WTC11 (cell line): ENCODE measurements around the gene PITPNC1. TPM values are rescaled to one million over a fixed set of nuclear protein-coding genes. Genes with fewer than 3 reads are reported as not detected.
"Not testable (repeated sequence)": the region's sequence is repeated elsewhere in the genome, so short reads cannot be mapped to it uniquely, and the experiment has no call there.

Experiments
- ATAC-seq: fragments of 200-7000 bp; cut with Tn5 transposase; 2 replicates; pipeline ENCODE4 v1.10.0; 2021; ENCODE audit warnings: mild to moderate bottlenecking, moderate library complexity
- CTCF ChIA-PET: fragments of 300-600 bp; sonication (Branson Sonifier 250); formaldehyde crosslinking; loops from one replicate; lab custom pipeline; 2021; ENCODE audit warnings: antibody characterized with exemption; lab: Charles Lee
- POLR2A ChIA-PET: fragments of 350-600 bp; sonication (Branson Sonifier 250); formaldehyde crosslinking; loops from one replicate; lab custom pipeline; 2021; ENCODE audit warnings: antibody characterized with exemption; lab: Charles Lee
- DNase-seq: peaks from one replicate; pipeline ENCODE4 v3.0.0; 2021; ENCODE audit warnings: low spot score
- H3K27ac Mint-ChIP-seq: 2 replicates; pipeline ENCODE4 v1.8.0; 2021; ENCODE audit warnings: mixed read lengths
- H3K27me3 Mint-ChIP-seq: 2 replicates; pipeline ENCODE4 v1.8.0; 2021; ENCODE audit warnings: low read depth, mild to moderate bottlenecking, moderate library complexity, mixed read lengths
- H3K36me3 Mint-ChIP-seq: 2 replicates; pipeline ENCODE4 v1.8.0; 2021; ENCODE audit warnings: mixed read lengths
- H3K4me1 Mint-ChIP-seq: 2 replicates; pipeline ENCODE4 v1.8.0; 2022; ENCODE audit warnings: mixed read lengths
- H3K4me3 Mint-ChIP-seq: 2 replicates; pipeline ENCODE4 v1.8.0; 2021; ENCODE audit warnings: mild to moderate bottlenecking, moderate library complexity, mixed read lengths
- H3K9me3 Mint-ChIP-seq: 2 replicates; pipeline ENCODE4 v1.8.0; 2021; ENCODE audit warnings: mixed read lengths
- CREM ChIP-seq: sonication (generic); formaldehyde crosslinking; IDR thresholded peaks from 2 replicates; pipeline ENCODE4 v1.8.1; 2022; ENCODE audit warnings: mild to moderate bottlenecking, missing genetic modification reagents, moderate library complexity
- CTCF ChIP-seq: fragments of 200-600 bp; IDR thresholded peaks from 2 replicates; pipeline ENCODE4 v1.8.0; 2022; ENCODE audit warnings: antibody characterized with exemption
- E2F1 ChIP-seq: sonication (generic); formaldehyde crosslinking; IDR thresholded peaks from 2 replicates; pipeline ENCODE4 v1.8.0; 2022; ENCODE audit warnings: mild to moderate bottlenecking, missing genetic modification reagents
- ELF4 ChIP-seq: sonication (generic); formaldehyde crosslinking; IDR thresholded peaks from 2 replicates; pipeline ENCODE4 v1.8.1; 2022; ENCODE audit warnings: low read depth, mild to moderate bottlenecking, moderate library complexity, missing genetic modification reagents
- ETV6 ChIP-seq: sonication (generic); formaldehyde crosslinking; IDR thresholded peaks from 2 replicates; pipeline ENCODE4 v1.8.1; 2022; ENCODE audit warnings: mild to moderate bottlenecking, missing genetic modification reagents
- FOXJ3 ChIP-seq: sonication (generic); formaldehyde crosslinking; IDR thresholded peaks from 2 replicates; pipeline ENCODE4 v1.9.0; 2021; ENCODE audit warnings: missing genetic modification reagents, mild to moderate bottlenecking, borderline replicate concordance
- IRF1 ChIP-seq: sonication (generic); formaldehyde crosslinking; IDR thresholded peaks from 2 replicates; pipeline ENCODE4 v1.8.0; 2023; ENCODE audit warnings: missing genetic modification reagents
- JUN ChIP-seq: sonication (generic); formaldehyde crosslinking; IDR thresholded peaks from 2 replicates; pipeline ENCODE4 v1.8.0; 2023; ENCODE audit warnings: mild to moderate bottlenecking, missing genetic modification reagents
- KAT7 ChIP-seq: sonication (generic); formaldehyde crosslinking; IDR thresholded peaks from 2 replicates; pipeline ENCODE4 v1.8.1; 2023; ENCODE audit warnings: missing genetic modification reagents, mild to moderate bottlenecking, borderline replicate concordance
- NFYB ChIP-seq: sonication (generic); formaldehyde crosslinking; conservative IDR thresholded peaks from 2 replicates; pipeline ENCODE4 v1.8.0; 2022; ENCODE audit warnings: low read depth, missing genetic modification reagents
- ZBTB21 ChIP-seq: sonication (generic); formaldehyde crosslinking; IDR thresholded peaks from 2 replicates; pipeline ENCODE4 v1.8.1; 2023; ENCODE audit warnings: mild to moderate bottlenecking, missing genetic modification reagents, borderline replicate concordance
- ZNF138 ChIP-seq: sonication (generic); formaldehyde crosslinking; conservative IDR thresholded peaks from 2 replicates; pipeline ENCODE4 v1.8.1; 2022; ENCODE audit warnings: mild to moderate bottlenecking, moderate library complexity, missing genetic modification reagents
- ZNF232 ChIP-seq: sonication (generic); formaldehyde crosslinking; IDR thresholded peaks from 2 replicates; pipeline ENCODE4 v1.8.0; 2022; ENCODE audit warnings: mild to moderate bottlenecking, missing genetic modification reagents
- total RNA-seq: library from RNA; stranded (reverse); gene quantifications from 3 replicates; pipeline ENCODE4 v1.2.3, GENCODE V29; 2021

PITPNC1 gene
- total RNA-seq, 1 experiment from 2014 or later: 39.8 TPM

GRCh38 chr17:67385122-67385988, 8.3 kb downstream of the PITPNC1 start:
- TF ChIP-seq KAT7: no peak
- TF ChIP-seq CREM (CRISPR knock-in tag): no peak
- no peak for TF ChIP-seq E2F1 (CRISPR knock-in tag)
- no peak for TF ChIP-seq ELF4 (CRISPR knock-in tag)
- TF ChIP-seq ZNF232 (CRISPR knock-in tag): no peak
- no peak for TF ChIP-seq FOXJ3
- peak; percentile 80 for TF ChIP-seq NFYB (CRISPR knock-in tag)

GRCh38 chr17:67386965-67387551, 10.0 kb downstream of the PITPNC1 start:
- DNase-seq (peak; percentile 79), ATAC-seq (peak; percentile 83)
- H3K27me3 Mint-ChIP-seq: no peaks in the 10 kb centered on the region
- no peak overlapping the region for H3K4me3 Mint-ChIP-seq
- H3K4me1 Mint-ChIP-seq: peaks cover 29% of the 10 kb centered on the region
- H3K27ac Mint-ChIP-seq: 0 out of 2 replicates have a peak overlapping the region, but pooled peaks have one; percentile 53
- H3K9me3 Mint-ChIP-seq: no peaks in the 10 kb centered on the region
- peaks cover 12% of the 10 kb centered on the region for H3K36me3 Mint-ChIP-seq
- peak; percentile 98 for TF ChIP-seq CTCF
- no peak for TF ChIP-seq ETV6 (CRISPR knock-in tag)
- TF ChIP-seq IRF1: no peak
- TF ChIP-seq, all 79 proteins: peak for 1
- ChIA-PET CTCF (interaction anchor here (0.6 to 3.1 kb wide), 7 partner anchors 8 to 416 kb away, joined by 3 to 36 read pairs (median 7); no protein-coding TSS in a partner anchor), POLR2A (interaction anchor here (0.6 kb wide), 1 partner anchor 249 kb away, joined by 8 read pairs; no protein-coding TSS in a partner anchor)

More at GRCh38 chr17:67385122-67385988, 8.3 kb downstream of the PITPNC1 start:
- ChIA-PET POLR2A (no interaction called here), CTCF (interaction anchor here (0.7 to 3.1 kb wide), 6 partner anchors 9 to 217 kb away, joined by 3 to 36 read pairs (median 8); no protein-coding TSS in a partner anchor)
- DNase-seq (no peak), ATAC-seq (no peak)
- Mint-ChIP-seq H3K36me3 (peaks cover 12% of the 10 kb centered on the region), H3K27me3 (no peaks in the 10 kb centered on the region), H3K27ac (peak overlapping the region; percentile 75), H3K4me3 (no peak overlapping the region), H3K9me3 (no peaks in the 10 kb centered on the region), H3K4me1 (peaks cover 26% of the 10 kb centered on the region)

GRCh38 chr17:67388536-67388935, 11.5 kb downstream of the PITPNC1 start:
- not testable (repeated sequence) for DNase-seq, H3K27ac Mint-ChIP-seq, ATAC-seq, H3K27me3 Mint-ChIP-seq, H3K36me3 Mint-ChIP-seq, H3K9me3 Mint-ChIP-seq, H3K4me3 Mint-ChIP-seq
- ChIA-PET CTCF (interaction anchor here (1.0 to 2.8 kb wide), 4 partner anchors 10 to 87 kb away, joined by 3 to 14 read pairs (median 10); no protein-coding TSS in a partner anchor), POLR2A (interaction anchor here (0.6 kb wide), 1 partner anchor 46 kb away, joined by 8 read pairs; no protein-coding TSS in a partner anchor)
- H3K4me1 Mint-ChIP-seq: peaks cover 29% of the 10 kb centered on the region

- Mint-ChIP-seq H3K27me3 (no peaks in the 10 kb centered on the region), H3K4me1 (peaks cover 29% of the 10 kb centered on the region), H3K4me3 (no peak overlapping the region), H3K36me3 (peaks cover 7% of the 10 kb centered on the region), H3K27ac (peak overlapping the region; percentile 41; the same call in 1 of the 2 replicates), H3K9me3 (no peaks in the 10 kb centered on the region)
- no peak for TF ChIP-seq ZNF138 (CRISPR knock-in tag)
- TF ChIP-seq JUN (CRISPR knock-in tag): no peak
- no peak for TF ChIP-seq ZBTB21 (CRISPR knock-in tag)
- CTCF ChIA-PET: interaction anchor here (1.0 to 2.8 kb wide), 3 partner anchors 10 to 86 kb away, joined by 3 to 14 read pairs (median 12); no protein-coding TSS in a partner anchor
- POLR2A ChIA-PET: no interaction called here
- no peak for ATAC-seq
- no peak for DNase-seq
Measured at GRCh38 chr17:67388986-67389385, 11.9 kb downstream of the PITPNC1 start.
